Measurements from ENCODE around the gene MDGA2.
"Not testable (repeated sequence)": the region's sequence is repeated elsewhere in the genome, so short reads cannot be mapped to it uniquely, and the experiment has no call there.

MDGA2 gene

GRCh38 chr14:47624126-47624525, 51.3 kb downstream of the MDGA2 start:
- DNase-seq (ENCODE audit: low read depth in 2 of 2) = not testable (repeated sequence)

DNA sequence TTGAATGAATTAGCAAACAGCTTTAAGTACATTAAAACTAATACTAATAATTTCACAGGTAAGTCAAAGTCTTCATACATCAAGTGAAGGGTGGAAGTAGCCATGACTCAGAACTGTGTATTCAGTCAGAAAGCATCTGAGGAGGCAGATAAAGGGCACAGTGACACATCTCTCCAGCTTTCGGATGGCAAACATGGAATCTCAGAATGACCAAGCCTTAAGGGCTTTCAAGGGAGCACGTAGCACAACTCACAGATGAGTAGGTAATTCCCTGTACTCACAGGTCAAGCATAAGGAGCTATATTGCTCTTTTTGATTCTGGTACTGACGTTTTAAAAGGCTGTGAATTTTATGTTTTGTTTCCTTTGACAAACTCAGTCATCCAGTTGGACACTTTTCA, 56.0 kb downstream of the MDGA2 start:
- DNase-seq (ENCODE audit: low read depth in 2 of 2) = no peak

DNA sequence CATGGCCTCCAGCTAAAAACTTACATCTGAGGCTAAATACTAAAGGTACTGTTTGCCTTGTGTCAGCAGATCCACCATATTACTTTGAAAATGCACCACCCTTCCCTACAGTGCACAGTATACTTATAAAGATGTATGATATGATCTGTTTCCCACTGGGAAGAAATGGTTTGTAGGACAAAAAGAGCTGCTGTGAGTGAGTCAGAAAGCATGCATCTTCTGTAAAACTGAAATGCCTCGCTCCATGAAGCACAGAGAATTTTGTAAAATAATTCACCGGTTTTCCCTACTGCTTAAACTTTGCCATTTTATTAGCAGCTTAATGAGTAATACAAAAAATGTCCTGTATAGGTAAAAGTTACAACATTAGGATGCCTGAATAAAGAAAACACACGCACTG, 68.8 kb downstream of the MDGA2 start:
- DNase-seq (ENCODE audit: low read depth in 2 of 2) = no peak

- DNase-seq (ENCODE audit: low read depth in 2 of 2) = no peak
These were observed 78.5 kb downstream of the MDGA2 start for GRCh38 chr14:47596860-47597259.

- DNase-seq (ENCODE audit: low read depth in 2 of 2) = no peak
These were observed 79.2 kb downstream of the MDGA2 start for GRCh38 chr14:47596232-47596631.

- no peak for DNase-seq (ENCODE audit: low read depth in 2 of 2)
These were observed 79.9 kb downstream of the MDGA2 start for GRCh38 chr14:47595552-47595951.

GRCh38 chr14:47590767-47591495, 84.5 kb downstream of the MDGA2 start:
- DNase-seq (ENCODE audit: low read depth in 2 of 2) = no peak

- DNase-seq (ENCODE audit: low read depth in 2 of 2) = no peak
These were observed 90.0 kb downstream of the MDGA2 start for GRCh38 chr14:47585447-47585846.

- no peak for DNase-seq (ENCODE audit: low read depth in 2 of 2)
These were observed 108.1 kb downstream of the MDGA2 start for GRCh38 chr14:47567273-47567672.

- DNase-seq (ENCODE audit: low read depth in 2 of 2) = no peak
These were observed 117.5 kb downstream of the MDGA2 start for GRCh38 chr14:47557894-47558293.

GRCh38 chr14:47555333-47555732, 120.1 kb downstream of the MDGA2 start:
- DNase-seq (ENCODE audit: low read depth in 2 of 2) = no peak

- no peak for DNase-seq (ENCODE audit: low read depth in 2 of 2)
These were observed 125.5 kb downstream of the MDGA2 start for GRCh38 chr14:47549886-47550285.

- no peak for DNase-seq (ENCODE audit: low read depth in 2 of 2)
These were observed 131.9 kb downstream of the MDGA2 start for GRCh38 chr14:47543459-47543858.

- no peak for DNase-seq (ENCODE audit: low read depth in 2 of 2)
These were observed 133.7 kb downstream of the MDGA2 start for GRCh38 chr14:47541662-47542061.

- DNase-seq (ENCODE audit: low read depth in 2 of 2) = no peak
These were observed 136.4 kb downstream of the MDGA2 start for GRCh38 chr14:47539031-47539461.

GRCh38 chr14:47536341-47536740, 139.1 kb downstream of the MDGA2 start:
- DNase-seq (ENCODE audit: low read depth in 2 of 2) = no peak

- no peak for DNase-seq (ENCODE audit: low read depth in 2 of 2)
These were observed 148.7 kb downstream of the MDGA2 start for GRCh38 chr14:47526591-47527244.

DNA sequence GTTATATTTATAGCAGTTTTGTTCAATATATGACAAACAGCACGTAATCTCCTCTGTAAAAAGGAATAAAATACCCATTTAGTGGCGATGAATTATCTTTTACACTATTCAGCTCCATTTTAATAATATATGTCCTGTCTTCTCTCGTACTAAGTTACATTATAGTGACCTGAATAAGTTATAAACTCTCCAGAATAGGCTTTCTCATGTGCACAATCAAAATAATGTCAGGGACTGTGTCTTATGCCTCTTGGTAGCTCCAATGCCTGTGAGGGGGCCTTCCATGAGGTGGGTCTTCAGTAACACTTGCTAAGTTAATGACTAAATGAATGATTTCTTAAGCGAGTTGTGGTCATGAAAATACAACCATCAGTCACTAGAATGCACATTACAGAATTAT, 150.9 kb downstream of the MDGA2 start:
- no peak for DNase-seq (ENCODE audit: low read depth in 2 of 2)

DNA sequence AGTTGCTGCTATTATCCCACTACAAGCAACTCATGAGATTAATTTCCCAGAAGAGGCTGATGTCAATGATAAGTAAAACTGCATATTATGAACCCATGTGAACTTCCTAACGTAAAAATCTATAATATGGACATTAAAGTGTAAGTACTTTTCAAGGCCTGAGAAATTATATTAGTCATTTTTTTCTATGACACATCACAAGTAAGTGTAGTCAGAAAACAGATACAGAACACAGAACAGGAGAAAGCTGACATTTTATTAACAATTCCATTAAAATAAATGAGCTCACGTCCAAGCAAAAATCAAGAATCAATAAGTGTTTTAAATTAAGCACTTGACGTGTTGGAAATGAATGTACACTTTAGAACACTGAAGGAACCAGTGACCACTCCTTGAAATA, 155.0 kb downstream of the MDGA2 start:
- DNase-seq (ENCODE audit: low read depth in 2 of 2) = no peak

DNA sequence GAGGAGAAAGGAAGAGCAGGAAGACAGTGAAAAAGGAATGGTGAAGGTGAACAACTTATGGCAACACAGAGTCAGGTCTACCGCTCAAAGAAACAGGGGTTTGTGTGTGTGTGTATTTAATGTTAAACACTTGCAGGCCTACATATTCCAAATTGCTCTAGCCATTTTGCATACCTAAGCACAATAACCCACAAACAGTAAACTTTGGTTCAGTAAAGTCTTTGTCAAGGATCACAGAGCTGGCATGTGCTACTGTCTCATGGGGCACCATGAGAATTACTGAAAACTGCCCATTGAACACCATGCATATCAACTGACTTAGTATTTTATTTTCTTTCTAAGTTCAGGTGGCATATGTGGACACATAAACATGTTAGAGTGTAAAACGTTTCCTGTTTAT, 163.6 kb downstream of the MDGA2 start:
- no peak for DNase-seq (ENCODE audit: low read depth in 2 of 2)

DNA sequence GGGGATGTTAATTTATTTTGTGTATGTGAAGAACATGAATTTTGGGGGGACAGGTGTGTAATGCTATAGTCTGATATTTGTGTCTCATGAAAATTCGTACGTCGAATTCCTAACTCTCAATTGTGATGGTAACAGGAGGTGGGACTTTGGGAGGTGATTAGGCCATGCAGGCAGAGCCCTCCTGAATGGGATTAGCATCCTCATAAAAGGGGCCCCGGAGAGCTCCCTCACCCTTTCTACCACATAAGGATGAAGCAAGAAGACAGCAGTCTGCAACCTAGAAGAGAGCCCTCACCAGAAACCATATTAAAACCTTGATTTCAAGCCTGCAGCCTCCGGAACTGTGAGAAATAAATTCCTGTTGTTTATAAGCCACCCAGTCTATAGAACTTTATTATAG, 165.4 kb downstream of the MDGA2 start:
- DNase-seq (ENCODE audit: low read depth in 2 of 2) = no peak

DNA sequence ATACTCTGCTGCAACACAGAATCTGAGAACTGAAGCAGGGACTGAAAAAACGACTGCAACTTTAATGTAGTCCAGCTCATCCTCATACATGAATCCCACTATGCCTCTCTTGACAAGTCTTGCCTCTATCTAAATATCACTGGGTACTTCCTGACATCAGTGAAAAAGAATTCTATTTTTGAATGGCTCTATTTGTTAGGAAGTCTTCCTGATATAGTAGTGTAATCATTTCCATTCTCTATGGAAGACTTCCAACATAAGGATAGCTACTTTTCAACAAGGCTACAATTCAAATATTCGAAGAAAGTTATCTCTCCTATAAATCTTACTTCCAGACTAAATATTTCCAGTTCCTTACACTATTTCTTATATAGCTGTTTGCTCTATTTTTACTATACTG, 167.5 kb downstream of the MDGA2 start:
- no peak for DNase-seq (ENCODE audit: low read depth in 2 of 2)

- no peak for DNase-seq (ENCODE audit: low read depth in 2 of 2)
These were observed 175.0 kb downstream of the MDGA2 start for GRCh38 chr14:47500369-47500768.

- DNase-seq (ENCODE audit: low read depth in 2 of 2) = no peak
These were observed 184.6 kb downstream of the MDGA2 start for GRCh38 chr14:47490766-47491165.
